ENCODE results near the gene SNRK. TPM values are rescaled to one million over a fixed set of nuclear protein-coding genes. Genes with fewer than 3 reads are reported as not detected.

Gene SNRK
- total RNA-seq, 1 donor from 2014 or later, result 46.3 TPM

DNA sequence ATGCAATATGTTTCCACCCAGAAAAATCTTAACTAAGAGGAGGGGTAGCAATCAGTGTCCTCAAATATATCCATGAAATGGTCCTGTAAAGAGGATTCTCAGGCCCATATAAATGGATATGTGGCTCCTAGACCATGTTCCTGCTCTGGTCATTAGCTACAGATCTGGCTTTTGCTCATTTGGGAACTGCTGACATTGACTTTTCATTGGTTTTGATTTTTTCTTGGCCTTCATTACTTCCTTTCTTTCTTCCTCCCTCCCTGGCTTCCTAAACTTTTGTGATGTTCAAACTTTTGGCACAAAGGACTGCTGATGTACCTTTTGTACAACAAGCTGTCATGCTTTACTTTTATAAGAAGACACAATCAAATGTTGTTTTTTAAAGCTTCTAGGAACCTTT is 41.6 kb upstream of the SNRK start:
- TF ChIP-seq, protein P1, sequence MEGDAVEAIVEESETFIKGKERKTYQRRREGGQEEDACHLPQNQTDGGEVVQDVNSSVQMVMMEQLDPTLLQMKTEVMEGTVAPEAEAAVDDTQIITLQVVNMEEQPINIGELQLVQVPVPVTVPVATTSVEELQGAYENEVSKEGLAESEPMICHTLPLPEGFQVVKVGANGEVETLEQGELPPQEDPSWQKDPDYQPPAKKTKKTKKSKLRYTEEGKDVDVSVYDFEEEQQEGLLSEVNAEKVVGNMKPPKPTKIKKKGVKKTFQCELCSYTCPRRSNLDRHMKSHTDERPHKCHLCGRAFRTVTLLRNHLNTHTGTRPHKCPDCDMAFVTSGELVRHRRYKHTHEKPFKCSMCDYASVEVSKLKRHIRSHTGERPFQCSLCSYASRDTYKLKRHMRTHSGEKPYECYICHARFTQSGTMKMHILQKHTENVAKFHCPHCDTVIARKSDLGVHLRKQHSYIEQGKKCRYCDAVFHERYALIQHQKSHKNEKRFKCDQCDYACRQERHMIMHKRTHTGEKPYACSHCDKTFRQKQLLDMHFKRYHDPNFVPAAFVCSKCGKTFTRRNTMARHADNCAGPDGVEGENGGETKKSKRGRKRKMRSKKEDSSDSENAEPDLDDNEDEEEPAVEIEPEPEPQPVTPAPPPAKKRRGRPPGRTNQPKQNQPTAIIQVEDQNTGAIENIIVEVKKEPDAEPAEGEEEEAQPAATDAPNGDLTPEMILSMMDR (IDR thresholded peaks at IDR 0.05), result no peak
- Histone ChIP-seq H3K9me3 (no peaks in the 10 kb centered on the region), H3K4me1 (peaks cover 14% of the 10 kb centered on the region), H3K4me3 (no peak overlapping the region), H3K27ac (no peak overlapping the region), H3K36me3 (no peaks in the 10 kb centered on the region), H3K27me3 (no peaks in the 10 kb centered on the region)
- intact Hi-C loops (cut with DNase I), result no loop called here
- ATAC-seq (no peak), DNase-seq (no peak)

DNA sequence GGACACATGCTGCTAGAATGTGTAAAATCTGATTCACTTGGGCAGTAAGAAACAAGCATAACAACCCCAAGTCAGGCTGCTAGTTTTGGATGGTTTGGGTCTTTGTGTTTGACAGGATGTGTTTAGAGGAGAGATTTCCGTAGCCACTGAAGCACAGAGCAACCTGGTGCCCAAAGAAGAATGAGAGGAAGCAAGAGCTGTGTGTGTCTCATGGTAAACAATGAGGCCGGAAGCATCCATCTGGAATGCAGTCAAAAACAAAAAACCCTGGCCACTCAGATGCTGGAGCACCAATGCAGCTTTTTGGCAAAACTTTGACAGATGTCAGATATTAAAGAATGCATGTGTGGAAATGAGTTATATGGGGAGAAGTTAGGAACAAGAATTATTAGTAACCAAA is 39.4 kb upstream of the SNRK start:
- intact Hi-C loops (cut with DNase I), result no loop called here
- H3K27ac ChIP-seq, result no peak overlapping the region
- no peak for DNase-seq
- TF ChIP-seq, protein P1 (IDR thresholded peaks at IDR 0.05), result no peak
- no peaks in the 10 kb centered on the region for H3K36me3 ChIP-seq
- H3K4me1 ChIP-seq, result peaks cover 14% of the 10 kb centered on the region
- no peak overlapping the region for H3K4me3 ChIP-seq
- H3K27me3 ChIP-seq, result no peaks in the 10 kb centered on the region
- H3K9me3 ChIP-seq, result no peaks in the 10 kb centered on the region
- ATAC-seq, result peak; percentile 51

DNA sequence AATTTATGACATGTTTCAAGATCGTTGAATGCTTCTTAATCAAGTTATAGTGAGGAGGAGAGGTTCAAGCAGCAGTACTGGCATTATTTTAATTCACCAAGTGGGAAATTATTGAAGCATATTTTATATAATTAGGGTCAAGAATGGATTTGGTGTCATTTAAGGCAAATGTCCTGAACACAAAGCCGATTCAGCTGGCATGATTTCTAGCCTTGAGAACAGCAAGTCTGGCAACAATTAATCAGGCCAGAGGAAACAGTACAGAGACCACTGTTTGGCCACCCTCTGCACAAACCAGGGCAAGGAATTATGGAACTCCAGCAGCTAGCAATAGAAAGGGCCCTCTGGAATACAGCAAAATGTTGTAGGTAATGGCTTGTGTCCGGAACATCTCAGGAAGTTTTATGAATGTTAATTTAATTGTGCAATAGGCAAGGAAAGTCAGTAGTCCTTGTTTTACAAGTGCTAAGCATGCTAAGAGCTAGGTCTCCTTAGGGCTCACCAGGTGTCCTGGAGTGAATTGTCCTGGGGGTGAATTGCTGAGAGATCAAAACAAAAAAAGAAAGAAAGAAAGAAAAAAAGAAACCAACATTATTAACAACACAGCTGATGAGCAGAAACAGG is 38.7 kb upstream of the SNRK start:
- DNase-seq, result no peak
- H3K4me3 ChIP-seq, result no peak overlapping the region
- H3K27ac ChIP-seq, result peak overlapping the region; percentile 37
- no peaks in the 10 kb centered on the region for H3K27me3 ChIP-seq
- H3K9me3 ChIP-seq, result no peaks in the 10 kb centered on the region
- intact Hi-C loops (cut with DNase I), result no loop called here
- TF ChIP-seq, protein P1 (IDR thresholded peaks at IDR 0.05), result no peak
- no peak for ATAC-seq
- H3K4me1 ChIP-seq, result peaks cover 14% of the 10 kb centered on the region
- no peaks in the 10 kb centered on the region for H3K36me3 ChIP-seq

DNA sequence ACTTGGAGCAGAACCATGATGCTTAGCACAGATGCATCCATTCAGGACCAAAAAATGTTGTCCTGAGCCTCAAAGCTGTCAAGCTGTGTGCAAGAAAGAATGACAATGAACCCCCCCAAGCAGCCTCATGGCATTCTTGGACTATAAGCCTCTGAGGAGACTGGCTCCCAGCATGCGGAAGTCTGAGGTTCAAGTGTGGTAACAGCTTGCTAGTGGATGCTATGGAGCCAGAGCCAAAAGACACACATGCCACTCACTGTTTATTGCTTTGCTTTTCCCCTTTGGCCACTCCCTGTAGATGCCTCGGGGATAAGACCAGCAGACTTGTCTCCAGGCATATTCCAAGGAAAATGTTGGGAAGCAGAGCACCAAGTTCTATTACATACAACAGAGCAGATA is 38.2 kb upstream of the SNRK start:
- TF ChIP-seq, protein P1 (IDR thresholded peaks at IDR 0.05), result no peak
- ATAC-seq (peak; percentile 66), DNase-seq (no peak)
- Histone ChIP-seq H3K4me1 (peaks cover 14% of the 10 kb centered on the region), H3K9me3 (no peaks in the 10 kb centered on the region), H3K27ac (peak overlapping the region; percentile 37), H3K4me3 (no peak overlapping the region), H3K36me3 (no peaks in the 10 kb centered on the region), H3K27me3 (no peaks in the 10 kb centered on the region)
- intact Hi-C loops (cut with DNase I), result no loop called here

DNA sequence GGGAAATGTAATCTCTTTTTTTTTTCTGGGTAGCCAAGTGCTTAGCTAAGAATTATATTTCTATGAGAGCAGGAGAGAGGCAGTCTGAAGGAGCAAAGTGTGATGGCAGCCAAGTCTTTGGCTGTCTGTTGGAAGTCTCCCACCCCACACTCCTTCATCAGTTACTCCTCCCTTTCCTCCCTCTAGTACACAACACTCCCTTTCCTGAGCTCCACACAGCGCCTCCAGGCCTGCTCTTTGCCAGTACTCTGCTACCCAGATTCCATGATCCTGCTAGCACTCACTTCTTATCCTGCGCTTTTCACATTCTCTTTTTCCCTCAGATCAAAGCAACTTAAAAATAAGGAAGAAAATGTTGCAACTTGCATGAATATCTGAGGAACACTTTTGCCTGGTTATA is 37.4 kb upstream of the SNRK start:
- TF ChIP-seq, protein P1 (IDR thresholded peaks at IDR 0.05), result no peak
- Histone ChIP-seq H3K9me3 (no peaks in the 10 kb centered on the region), H3K4me3 (no peak overlapping the region), H3K27me3 (no peaks in the 10 kb centered on the region), H3K4me1 (peaks cover 14% of the 10 kb centered on the region), H3K36me3 (no peaks in the 10 kb centered on the region), H3K27ac (no peak overlapping the region)
- no peak for DNase-seq
- intact Hi-C loops (cut with DNase I), result no loop called here
- ATAC-seq, result no peak

DNA sequence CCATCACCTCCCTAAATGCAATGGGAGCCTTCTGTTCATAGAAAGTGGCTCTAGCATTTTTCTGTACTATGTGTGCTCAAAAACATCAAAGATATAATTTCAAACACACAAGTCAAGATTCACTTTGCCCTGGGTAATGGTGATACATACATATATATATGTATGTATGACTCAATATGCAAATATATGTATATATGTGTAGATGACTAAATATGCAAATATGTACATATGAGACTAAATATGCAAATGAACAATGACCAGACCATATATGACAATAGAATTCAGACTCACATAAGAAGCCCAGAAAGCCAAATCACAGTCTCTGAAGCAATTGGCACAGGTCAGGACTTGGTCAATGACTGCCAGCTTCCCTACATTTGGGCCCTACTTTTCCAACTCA is 36.9 kb upstream of the SNRK start:
- no peak for ATAC-seq
- no peaks in the 10 kb centered on the region for H3K9me3 ChIP-seq
- DNase-seq, result no peak
- H3K36me3 ChIP-seq, result no peaks in the 10 kb centered on the region
- intact Hi-C loops (cut with DNase I), result no loop called here
- H3K4me3 ChIP-seq, result no peak overlapping the region
- TF ChIP-seq, protein P1 (IDR thresholded peaks at IDR 0.05), result no peak
- H3K4me1 ChIP-seq, result peaks cover 14% of the 10 kb centered on the region
- no peaks in the 10 kb centered on the region for H3K27me3 ChIP-seq
- no peak overlapping the region for H3K27ac ChIP-seq

All from upper lobe of right lung (tissue), 1 donor.